Mesendoderm (in vitro differentiated cells): ENCODE results near the gene SURF2.

Experiments
- DNase-seq: peaks from one replicate; pipeline ENCODE4 v3.0.0; 2013
- H2AK5ac ChIP-seq: 2 replicates; pipeline ENCODE4 v1.6.1; 2013; ENCODE audit warnings: low read length, inconsistent platforms
- H2BK120ac ChIP-seq: 2 replicates; pipeline ENCODE4 v1.6.1; 2013; ENCODE audit warnings: low read depth, mild to moderate bottlenecking, low read length, moderate library complexity, mixed read lengths
- H2BK15ac ChIP-seq: replicated peaks from 2 replicates; pipeline ENCODE4 v1.6.1; 2013; ENCODE audit warnings: low read depth, mild to moderate bottlenecking, moderate library complexity
- H2BK5ac ChIP-seq: 2 replicates; pipeline ENCODE4 v1.6.1; 2013; ENCODE audit warnings: low read length, inconsistent platforms
- H3K18ac ChIP-seq: 2 replicates; pipeline ENCODE4 v1.6.1; 2013; ENCODE audit warnings: mild to moderate bottlenecking, low read length, mixed read lengths
- H3K23ac ChIP-seq: one replicate; pipeline ENCODE4 v1.6.1; 2013; ENCODE audit warnings: low read length
- H3K27ac ChIP-seq: 2 replicates; pipeline ENCODE4 v1.5.1; 2013; ENCODE audit warnings: low read depth, mild to moderate bottlenecking, inconsistent platforms, low read length, moderate library complexity
- H3K27me3 ChIP-seq: 2 replicates; pipeline ENCODE4 v1.6.1; 2013; ENCODE audit warnings: low read length, control low read depth, mild to moderate bottlenecking, inconsistent platforms; ENCODE audit not compliant: insufficient read depth, poor library complexity
- H3K36me3 ChIP-seq: 2 replicates; pipeline ENCODE4 v1.6.1; 2013; ENCODE audit warnings: low read length, inconsistent platforms; ENCODE audit not compliant: control insufficient read depth, insufficient read depth
- H3K4ac ChIP-seq: one replicate; pipeline ENCODE4 v1.6.1; 2013; ENCODE audit warnings: low read depth, mild to moderate bottlenecking, low read length, moderate library complexity
- H3K4me1 ChIP-seq: 2 replicates; pipeline ENCODE4 v1.6.1; 2013; ENCODE audit warnings: low read depth, low read length, inconsistent platforms; ENCODE audit not compliant: control insufficient read depth
- H3K4me2 ChIP-seq: 2 replicates; pipeline ENCODE4 v1.6.1; 2013; ENCODE audit warnings: low read length
- H3K4me3 ChIP-seq: 2 replicates; pipeline ENCODE4 v1.5.1; 2013; ENCODE audit warnings: mild to moderate bottlenecking, low read length
- H3K56ac ChIP-seq: one replicate; pipeline ENCODE4 v1.6.1; 2013; ENCODE audit warnings: low read length
- H3K79me1 ChIP-seq: 2 replicates; pipeline ENCODE4 v1.6.1; 2013; ENCODE audit warnings: low read length, inconsistent platforms
- H3K79me2 ChIP-seq: 2 replicates; pipeline ENCODE4 v1.6.1; 2013; ENCODE audit warnings: mild to moderate bottlenecking, low read length; ENCODE audit not compliant: control insufficient read depth, insufficient read depth
- H3K9ac ChIP-seq: 2 replicates; pipeline ENCODE4 v1.6.1; 2013; ENCODE audit warnings: low read length, inconsistent platforms
- H4K5ac ChIP-seq: one replicate; pipeline ENCODE4 v1.6.1; 2013; ENCODE audit warnings: low read length
- H4K8ac ChIP-seq: one replicate; pipeline ENCODE4 v1.6.1; 2013; ENCODE audit warnings: low read depth, mild to moderate bottlenecking, control low read depth, low read length, moderate library complexity
- WGBS: extraction: QIAGEN DNeasy Blood & Tissue Kit; methylation state at CpG from one replicate; pipeline ENCODE4 v1.1.7; 2013; ENCODE audit warnings: low lambda C conversion rate, missing lambda C conversion rate; ENCODE audit not compliant: insufficient coverage; ENCODE audit errors: extremely low coverage; 5-methylcytosine and 5-hydroxymethylcytosine counted together

The SURF2 gene

DNA sequence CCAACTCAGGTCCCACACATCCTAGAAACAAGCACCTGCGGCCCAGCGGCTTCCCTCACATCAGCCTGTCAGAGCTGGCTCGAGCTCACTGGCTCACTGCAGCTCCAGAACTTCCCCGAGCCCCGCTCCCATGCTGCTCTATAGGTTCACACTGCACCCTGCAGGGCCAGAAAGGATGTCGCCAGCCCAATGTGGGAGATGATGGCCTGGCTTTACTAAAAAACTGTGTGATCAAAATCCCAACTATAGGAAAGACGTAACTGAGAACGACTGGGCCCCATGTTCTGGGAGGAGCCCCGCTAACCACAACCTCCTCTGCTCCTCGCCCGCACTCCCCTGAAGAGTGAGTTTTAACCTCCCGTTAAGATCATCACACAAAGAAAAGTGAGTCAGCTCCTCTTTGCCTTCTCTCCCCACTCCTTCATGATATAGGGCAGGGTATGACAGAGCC, 14.9 kb downstream of the SURF2 start:
- Histone ChIP-seq H2BK120ac (no peak overlapping the region), H3K18ac (no peak overlapping the region), H3K27ac (no peak overlapping the region), H3K4me1 (no peaks in the 10 kb centered on the region), H3K4me3 (no peak overlapping the region), H3K36me3 (peaks cover 9% of the 10 kb centered on the region), H3K56ac (no peak overlapping the region), H3K4ac (no peak overlapping the region), H2BK15ac (no peak overlapping the region), H4K8ac (no peak overlapping the region), H3K27me3 (no peaks in the 10 kb centered on the region), H3K4me2 (no peak overlapping the region), H4K5ac (no peak overlapping the region), H3K23ac (no peak overlapping the region), H2AK5ac (no peak overlapping the region), H2BK5ac (no peak overlapping the region), H3K9ac (no peak overlapping the region), H3K79me1 (peaks cover 64% of the 10 kb centered on the region), H3K79me2 (peaks cover 82% of the 10 kb centered on the region)
- no CpG with 5 or more reads among the region's 12 CpGs for WGBS
- DNase-seq = no peak

DNA sequence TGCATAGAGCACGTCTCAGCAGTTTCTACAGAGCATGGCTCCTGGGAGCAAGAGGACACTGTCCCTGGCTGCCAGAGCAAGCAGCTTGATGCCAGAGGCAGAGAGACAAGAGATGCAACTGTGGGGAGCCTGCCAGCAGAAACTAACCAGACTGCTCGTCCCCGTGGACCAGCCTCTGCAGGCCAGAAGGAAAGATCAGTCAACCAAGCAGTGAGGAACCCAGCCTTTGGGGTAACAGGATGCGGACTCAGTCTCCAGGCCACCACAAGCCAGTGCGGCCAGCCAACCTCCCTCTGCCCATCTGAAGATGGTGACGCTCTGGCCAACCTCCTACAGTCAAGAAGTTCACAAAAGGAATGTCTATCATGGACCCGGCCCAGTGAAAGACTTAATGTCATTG, 15.8 kb downstream of the SURF2 start:
- H3K27ac ChIP-seq = no peak overlapping the region
- no peak for DNase-seq

DNA sequence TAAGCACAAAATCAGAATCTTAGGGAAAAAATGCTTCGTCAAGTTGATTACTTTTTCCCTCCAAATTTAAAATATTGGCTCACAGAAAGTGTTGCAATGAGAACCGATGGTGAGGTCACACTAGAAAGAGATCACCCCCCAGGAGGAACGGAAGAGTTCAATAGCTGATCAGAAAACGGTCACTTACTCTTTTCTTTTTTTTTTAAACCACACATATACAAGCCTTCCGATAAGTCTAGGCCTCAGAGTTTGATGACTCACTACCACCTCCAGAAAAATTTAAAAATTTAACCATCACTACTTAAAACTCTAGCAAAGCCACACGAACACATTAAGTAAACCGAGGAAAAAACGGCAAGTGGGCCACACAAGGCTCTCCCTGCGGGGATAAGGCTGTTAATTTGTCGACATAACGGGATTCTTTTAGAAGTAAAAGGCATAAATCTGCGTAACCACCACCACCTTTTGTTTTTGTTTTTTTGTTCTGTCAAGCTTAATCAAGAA, 18.3 kb downstream of the SURF2 start:
- Histone ChIP-seq H3K79me2 (peaks cover 53% of the 10 kb centered on the region), H3K36me3 (peaks cover 9% of the 10 kb centered on the region), H3K4me2 (peak overlapping the region; percentile 88), H3K4me3 (peak overlapping the region; percentile 97), H3K27me3 (no peaks in the 10 kb centered on the region), H2AK5ac (no peak overlapping the region), H3K18ac (no peak overlapping the region), H3K79me1 (peaks cover 38% of the 10 kb centered on the region), H3K4ac (no peak overlapping the region), H3K27ac (no peak overlapping the region), H4K5ac (no peak overlapping the region), H2BK120ac (no peak overlapping the region), H3K56ac (peak overlapping the region; percentile 97), H3K4me1 (no peaks in the 10 kb centered on the region), H3K23ac (no peak overlapping the region), H2BK15ac (no peak overlapping the region), H3K9ac (peak overlapping the region; percentile 96), H4K8ac (no peak overlapping the region), H2BK5ac (no peak overlapping the region)
- WGBS = no CpG with 5 or more reads among the region's 12 CpGs
- no peak for DNase-seq

More for the DNA sequence above, 15.8 kb downstream of the SURF2 start:
- Histone ChIP-seq H2BK120ac (no peak overlapping the region), H3K9ac (no peak overlapping the region), H3K36me3 (peaks cover 9% of the 10 kb centered on the region), H2BK5ac (no peak overlapping the region), H3K79me1 (peaks cover 57% of the 10 kb centered on the region), H2AK5ac (no peak overlapping the region), H3K4me2 (no peak overlapping the region), H3K23ac (no peak overlapping the region), H3K27me3 (no peaks in the 10 kb centered on the region), H3K18ac (no peak overlapping the region), H4K8ac (no peak overlapping the region), H3K4ac (no peak overlapping the region), H3K4me3 (no peak overlapping the region), H3K4me1 (no peaks in the 10 kb centered on the region), H4K5ac (no peak overlapping the region), H3K56ac (peak overlapping the region; percentile 25), H3K79me2 (peaks cover 78% of the 10 kb centered on the region), H2BK15ac (no peak overlapping the region)
- WGBS = no CpG with 5 or more reads among the region's 7 CpGs

DNA sequence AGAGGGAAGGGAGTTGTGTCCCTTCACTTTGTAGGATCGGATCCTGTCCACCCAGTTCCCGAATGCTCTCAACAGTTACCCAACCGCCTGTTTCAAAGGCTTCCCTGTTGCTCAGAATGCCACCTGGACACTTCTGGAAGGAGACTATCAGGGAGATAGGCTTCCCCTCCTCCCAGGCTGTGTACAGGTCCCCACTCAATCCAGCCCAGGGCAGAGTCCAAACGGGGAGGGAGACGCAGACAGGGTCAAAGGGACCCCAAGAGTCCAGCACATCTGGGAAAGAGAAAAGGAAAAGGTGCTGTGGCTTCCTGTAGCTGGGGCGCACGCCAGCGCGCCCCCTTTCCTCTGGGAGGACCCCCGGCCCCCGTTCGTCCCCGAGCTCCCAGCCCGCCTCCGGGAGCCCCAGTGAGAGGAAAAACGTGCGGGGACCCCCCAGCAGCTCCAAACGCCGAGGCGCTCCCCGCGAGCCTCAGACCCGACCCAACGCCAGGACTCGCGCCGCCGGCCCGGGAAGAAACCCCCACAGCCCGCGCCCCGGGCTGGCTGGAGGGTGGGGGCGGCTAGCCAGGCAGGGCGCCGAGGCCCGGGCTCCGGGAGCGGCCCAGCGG, 18.9 kb downstream of the SURF2 start:
- Histone ChIP-seq H3K36me3 (peaks cover 9% of the 10 kb centered on the region), H3K4me2 (peak overlapping the region; percentile 88), H2BK15ac (no peak overlapping the region), H3K23ac (no peak overlapping the region), H4K5ac (no peak overlapping the region), H3K56ac (peak overlapping the region; percentile 97), H3K27ac (peak overlapping the region; percentile 95), H2AK5ac (no peak overlapping the region), H2BK120ac (peak overlapping the region; percentile 79), H3K79me2 (peaks cover 47% of the 10 kb centered on the region), H3K9ac (peak overlapping the region; percentile 96), H3K4me3 (peak overlapping the region; percentile 97), H3K18ac (peak overlapping the region; percentile 97), H3K27me3 (no peaks in the 10 kb centered on the region), H3K79me1 (peaks cover 33% of the 10 kb centered on the region), H4K8ac (peak overlapping the region; percentile 97), H2BK5ac (no peak overlapping the region), H3K4me1 (no peaks in the 10 kb centered on the region), H3K4ac (peak overlapping the region; percentile 99)
- peak; percentile 63 for DNase-seq
- no CpG with 5 or more reads among the region's 39 CpGs for WGBS

DNA sequence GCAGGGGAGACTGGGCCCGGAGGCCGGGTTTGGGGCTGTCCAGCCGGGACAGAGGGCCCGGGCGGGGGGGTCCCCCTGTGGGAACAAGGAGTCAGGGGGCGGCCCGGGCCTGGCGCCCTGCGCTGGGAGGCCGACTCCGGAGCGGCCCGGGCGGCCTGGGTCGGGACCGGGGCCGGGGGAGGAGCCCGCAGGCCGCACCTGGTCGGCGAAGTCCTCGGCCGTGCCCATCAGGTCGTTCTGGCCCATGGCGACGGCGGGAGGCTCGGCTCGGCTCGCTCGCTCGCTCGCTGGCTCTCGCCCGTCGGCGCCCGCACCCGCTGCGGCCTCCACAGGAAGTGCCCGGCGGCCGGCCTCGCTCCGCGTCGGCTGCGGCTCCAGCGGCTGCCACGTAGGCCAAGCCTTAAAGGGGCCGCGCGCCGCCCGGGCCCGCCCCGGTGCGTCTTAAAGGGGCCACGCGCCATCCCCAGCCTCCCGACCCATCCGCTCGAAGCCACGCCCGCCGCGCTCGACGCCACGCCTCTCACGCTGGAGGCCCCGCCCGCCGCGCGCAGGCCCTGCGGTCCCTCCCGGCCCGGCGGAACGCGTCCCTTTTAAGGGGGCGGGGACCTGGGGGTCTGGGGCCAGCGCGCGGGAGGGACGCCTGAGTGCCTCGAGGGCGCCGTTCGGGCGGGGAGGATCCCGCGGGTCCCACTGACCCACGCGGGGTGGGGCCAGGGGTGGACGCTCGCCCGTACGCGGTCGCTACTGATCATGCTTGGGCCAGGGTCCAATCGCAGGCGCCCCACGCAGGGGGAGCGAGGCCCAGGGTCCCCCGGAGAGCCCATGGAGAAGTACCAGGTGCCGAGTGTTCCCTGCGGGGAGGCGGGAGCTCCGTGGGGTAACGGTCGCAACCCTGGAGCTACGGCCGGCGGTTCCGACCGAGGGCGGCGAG, 19.6 kb downstream of the SURF2 start, which contains the start of the genes STKLD1 and SURF4:
Gene STKLD1, plus strand, starts transcription at position 643 of the 931 bp plus-strand sequence. Its CDS starts 108 bp downstream, at position 751.
Gene SURF4, minus strand, starts transcription at position 337 of the 931 bp plus-strand sequence. Its CDS starts 91 bp downstream, at position 246.
- Histone ChIP-seq H2BK15ac (no peak within 1 kb of the TSS), H3K36me3 (peaks cover 9% of the 10 kb centered on the region), H4K8ac (peak within 1 kb of the TSS; percentile 97), H3K27ac (peak within 1 kb of the TSS; percentile 95), H3K23ac (peak within 1 kb of the TSS; percentile 80), H4K5ac (no peak within 1 kb of the TSS), H3K27me3 (no peaks in the 10 kb centered on the region), H2BK5ac (no peak within 1 kb of the TSS), H2AK5ac (no peak within 1 kb of the TSS), H3K79me1 (peaks cover 26% of the 10 kb centered on the region), H3K9ac (peak within 1 kb of the TSS; percentile 96), H3K4ac (peak within 1 kb of the TSS; percentile 99), H3K4me1 (no peaks in the 10 kb centered on the region), H3K18ac (peak within 1 kb of the TSS; percentile 97), H3K4me3 (peak within 1 kb of the TSS; percentile 97), H3K56ac (peak within 1 kb of the TSS; percentile 97), H2BK120ac (peak within 1 kb of the TSS; percentile 79), H3K4me2 (peak within 1 kb of the TSS; percentile 88), H3K79me2 (peaks cover 39% of the 10 kb centered on the region)
- peak; percentile 98 for DNase-seq
- no CpG with 5 or more reads among the region's 120 CpGs for WGBS
